Muscle layer of colon (tissue), 2 donors: Measurements from ENCODE around the gene HIRIP3.

ENCODE experiments used
- H3K27ac ChIP-seq: one replicate; pipeline ENCODE4 v1.7.0; 2013; ENCODE audit warnings: low read depth, mild to moderate bottlenecking, low read length, moderate library complexity
- H3K27me3 ChIP-seq, 2 donors: one replicate each; pipeline ENCODE4 v1.7.0; 2013; ENCODE audit warnings: low read length in 2 of 2, mild to moderate bottlenecking in 2 of 2; ENCODE audit not compliant: insufficient read depth in 2 of 2, control insufficient read depth in 1 of 2
- H3K36me3 ChIP-seq: one replicate; pipeline ENCODE4 v1.7.0; 2013; ENCODE audit warnings: mild to moderate bottlenecking, low read length; ENCODE audit not compliant: insufficient read depth
- H3K4me1 ChIP-seq: one replicate; pipeline ENCODE4 v1.7.0; 2013; ENCODE audit warnings: mild to moderate bottlenecking, low read length; ENCODE audit not compliant: insufficient read depth
- H3K4me3 ChIP-seq, 2 donors: one replicate each; pipeline ENCODE4 v1.7.0; 2013; ENCODE audit warnings: low read length in 2 of 2, low read depth in 1 of 2, mild to moderate bottlenecking in 1 of 2, moderate library complexity in 1 of 2
- H3K9ac ChIP-seq: one replicate; pipeline ENCODE4 v1.7.0; 2013; ENCODE audit warnings: low read length
- H3K9me3 ChIP-seq: one replicate; pipeline ENCODE4 v1.7.0; 2013; ENCODE audit warnings: mild to moderate bottlenecking, low read length
- donor health status: abdominal sarcoma.
- donor health status: Adenocarcinoma of cecum.

Gene HIRIP3

DNA sequence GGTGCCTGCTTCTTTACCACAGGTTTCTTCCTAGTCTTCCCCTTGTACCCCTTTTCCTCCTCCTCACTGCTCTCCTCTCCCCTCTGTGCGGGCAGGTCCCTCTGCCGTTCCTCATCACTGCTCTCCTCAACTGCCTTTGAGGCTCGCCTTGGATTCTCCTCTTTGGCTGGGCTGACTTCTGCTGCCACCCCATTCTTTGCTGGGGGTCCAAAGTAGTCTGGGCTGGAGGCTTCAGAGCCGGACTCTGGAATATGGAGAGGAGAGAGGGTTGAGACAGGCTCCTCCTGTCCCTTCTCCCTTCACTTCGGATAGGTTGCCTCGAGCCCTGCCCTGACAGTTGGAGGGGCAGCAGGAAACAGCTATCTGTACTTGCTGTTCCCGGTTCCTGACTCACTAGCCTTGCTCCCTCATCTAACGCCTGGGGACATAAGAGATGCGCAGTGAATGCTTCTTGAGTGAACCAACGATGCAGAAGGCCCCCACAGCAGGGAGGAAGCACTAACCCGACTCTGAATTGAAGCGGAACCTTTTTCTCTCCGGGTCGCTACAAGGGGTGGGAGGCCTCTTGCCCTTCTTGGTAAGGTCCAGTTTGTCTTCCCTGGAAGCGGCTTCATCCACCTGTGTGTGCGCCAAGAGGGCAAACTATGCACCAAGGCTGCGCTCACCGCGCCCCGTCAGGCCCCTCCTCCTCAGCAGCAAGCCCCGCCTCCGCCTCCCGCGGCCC, 655 bp downstream of the HIRIP3 start:
- H3K36me3 ChIP-seq = peaks cover 33% of the 10 kb centered on the region
- no peaks in the 10 kb centered on the region for H3K9me3 ChIP-seq
- peak overlapping the region; percentile 94 to 97 for H3K4me3 ChIP-seq
- peak overlapping the region; percentile 94 for H3K27ac ChIP-seq
- peaks cover 19% of the 10 kb centered on the region for H3K4me1 ChIP-seq
- peak overlapping the region; percentile 86 for H3K9ac ChIP-seq
- H3K27me3 ChIP-seq = no peaks in the 10 kb centered on the region

DNA sequence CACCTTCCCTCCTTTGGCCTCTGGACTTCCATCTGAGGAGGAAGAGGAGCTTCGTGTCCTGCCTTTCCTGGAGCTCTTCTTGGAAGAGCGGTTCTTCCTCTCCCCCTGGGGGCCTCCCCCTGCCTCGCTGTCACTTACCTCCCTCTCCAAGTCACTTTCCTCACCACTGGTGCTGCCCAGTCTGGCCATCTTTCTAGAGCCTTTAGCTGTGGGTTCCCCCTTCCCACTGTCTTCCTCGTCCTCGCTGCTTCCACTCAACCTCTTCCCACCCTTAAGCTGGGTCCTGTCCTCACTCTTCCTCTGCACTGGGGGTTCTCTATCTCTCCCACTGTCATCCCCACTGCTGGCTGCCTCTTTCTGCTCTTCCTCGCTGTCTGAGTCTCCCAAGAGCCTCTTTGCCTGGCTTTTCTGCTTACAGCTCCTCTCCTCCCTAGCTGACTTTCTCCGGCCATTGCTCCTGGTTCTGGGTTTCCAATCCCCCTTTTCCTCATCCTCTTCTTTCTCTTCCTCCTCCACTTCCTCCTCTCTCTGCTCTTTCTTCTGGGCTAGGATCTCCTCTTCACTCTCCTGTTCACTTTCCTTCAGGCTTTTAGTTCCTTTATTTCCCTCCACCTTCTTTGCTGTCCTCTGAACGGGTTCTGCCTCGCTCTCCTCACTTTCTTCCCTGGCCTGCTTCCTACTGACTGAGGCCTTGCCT, 1.4 kb downstream of the HIRIP3 start:
- no peaks in the 10 kb centered on the region for H3K9me3 ChIP-seq
- no peak overlapping the region for H3K9ac ChIP-seq
- peaks cover 35% of the 10 kb centered on the region for H3K36me3 ChIP-seq
- peak overlapping the region; percentile 21 for H3K27ac ChIP-seq
- peaks cover 19% of the 10 kb centered on the region for H3K4me1 ChIP-seq
- H3K4me3 ChIP-seq = peak overlapping the region in 1 of 2 donors; percentile 94
- H3K27me3 ChIP-seq = no peaks in the 10 kb centered on the region

- Histone ChIP-seq H3K36me3 (peaks cover 40% of the 10 kb centered on the region), H3K9me3 (no peaks in the 10 kb centered on the region), H3K9ac (no peak overlapping the region), H3K27ac (no peak overlapping the region), H3K4me1 (peaks cover 19% of the 10 kb centered on the region), H3K27me3 (no peaks in the 10 kb centered on the region), H3K4me3 (no peak overlapping the region)
Observed at GRCh38 chr16:29993191-29993902, 2.1 kb downstream of the HIRIP3 start.

GRCh38 chr16:29992344-29992967, 3.0 kb downstream of the HIRIP3 start:
- H3K36me3 ChIP-seq = peaks cover 46% of the 10 kb centered on the region
- H3K27ac ChIP-seq = no peak overlapping the region

DNA sequence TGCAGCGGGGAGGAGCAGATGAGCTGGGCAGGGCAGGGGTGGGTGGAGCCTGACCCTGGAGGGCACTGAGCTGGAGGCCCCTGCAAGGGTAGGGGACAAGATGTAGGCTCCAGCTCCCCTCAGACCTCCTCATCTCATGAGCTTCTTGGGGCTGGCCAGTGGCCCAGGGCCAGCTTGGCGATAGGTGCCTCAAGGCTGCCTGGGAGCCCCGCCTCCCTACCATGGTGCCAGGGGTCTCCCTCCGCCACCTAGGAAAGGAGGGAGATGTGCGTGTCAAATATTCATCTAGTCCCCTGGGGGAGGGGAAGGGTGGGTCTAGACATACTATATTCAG, 3.9 kb downstream of the HIRIP3 start:
- Histone ChIP-seq H3K27ac (no peak overlapping the region), H3K9ac (no peak overlapping the region), H3K27me3 (no peaks in the 10 kb centered on the region), H3K36me3 (peaks cover 50% of the 10 kb centered on the region), H3K4me3 (no peak overlapping the region), H3K9me3 (no peaks in the 10 kb centered on the region), H3K4me1 (peaks cover 12% of the 10 kb centered on the region)

More at GRCh38 chr16:29992344-29992967, 3.0 kb downstream of the HIRIP3 start:
- Histone ChIP-seq H3K4me1 (peaks cover 19% of the 10 kb centered on the region), H3K9me3 (no peaks in the 10 kb centered on the region), H3K27me3 (no peaks in the 10 kb centered on the region), H3K9ac (no peak overlapping the region), H3K4me3 (no peak overlapping the region)

DNA sequence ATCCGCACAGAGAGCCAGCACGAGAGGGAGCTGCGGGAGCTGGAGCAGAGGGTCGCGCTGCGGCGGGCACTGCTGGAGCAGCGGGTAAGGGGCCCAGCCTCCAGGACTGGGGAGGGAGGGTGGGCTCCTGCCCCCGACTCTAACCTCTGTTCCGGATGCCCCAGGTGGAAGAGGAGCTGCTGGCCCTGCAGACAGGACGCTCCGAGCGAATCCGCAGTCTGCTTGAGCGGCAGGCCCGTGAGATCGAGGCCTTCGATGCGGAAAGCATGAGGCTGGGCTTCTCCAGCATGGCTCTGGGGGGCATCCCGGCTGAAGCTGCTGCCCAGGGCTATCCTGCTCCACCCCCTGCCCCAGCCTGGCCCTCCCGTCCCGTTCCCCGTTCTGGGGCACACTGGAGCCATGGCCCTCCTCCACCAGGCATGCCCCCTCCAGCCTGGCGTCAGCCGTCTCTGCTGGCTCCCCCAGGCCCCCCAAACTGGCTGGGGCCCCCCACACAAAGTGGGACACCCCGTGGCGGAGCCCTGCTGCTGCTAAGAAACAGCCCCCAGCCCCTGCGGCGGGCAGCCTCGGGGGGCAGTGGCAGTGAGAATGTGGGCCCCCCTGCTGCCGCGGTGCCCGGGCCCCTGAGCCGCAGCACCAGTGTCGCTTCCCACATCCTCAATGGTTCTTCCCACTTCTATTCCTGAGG, 4.4 kb downstream of the HIRIP3 start:
- H3K27me3 ChIP-seq = no peaks in the 10 kb centered on the region
- H3K27ac ChIP-seq = no peak overlapping the region
- H3K4me3 ChIP-seq = no peak overlapping the region
- H3K9ac ChIP-seq = no peak overlapping the region
- no peaks in the 10 kb centered on the region for H3K9me3 ChIP-seq
- H3K36me3 ChIP-seq = peaks cover 55% of the 10 kb centered on the region
- peaks cover 11% of the 10 kb centered on the region for H3K4me1 ChIP-seq

- Histone ChIP-seq H3K9me3 (no peaks in the 10 kb centered on the region), H3K27me3 (no peaks in the 10 kb centered on the region), H3K4me3 (no peak overlapping the region), H3K27ac (no peak overlapping the region), H3K36me3 (peaks cover 65% of the 10 kb centered on the region), H3K9ac (no peak overlapping the region), H3K4me1 (peaks cover 11% of the 10 kb centered on the region)
Observed at GRCh38 chr16:29990034-29990433, 5.4 kb downstream of the HIRIP3 start.

DNA sequence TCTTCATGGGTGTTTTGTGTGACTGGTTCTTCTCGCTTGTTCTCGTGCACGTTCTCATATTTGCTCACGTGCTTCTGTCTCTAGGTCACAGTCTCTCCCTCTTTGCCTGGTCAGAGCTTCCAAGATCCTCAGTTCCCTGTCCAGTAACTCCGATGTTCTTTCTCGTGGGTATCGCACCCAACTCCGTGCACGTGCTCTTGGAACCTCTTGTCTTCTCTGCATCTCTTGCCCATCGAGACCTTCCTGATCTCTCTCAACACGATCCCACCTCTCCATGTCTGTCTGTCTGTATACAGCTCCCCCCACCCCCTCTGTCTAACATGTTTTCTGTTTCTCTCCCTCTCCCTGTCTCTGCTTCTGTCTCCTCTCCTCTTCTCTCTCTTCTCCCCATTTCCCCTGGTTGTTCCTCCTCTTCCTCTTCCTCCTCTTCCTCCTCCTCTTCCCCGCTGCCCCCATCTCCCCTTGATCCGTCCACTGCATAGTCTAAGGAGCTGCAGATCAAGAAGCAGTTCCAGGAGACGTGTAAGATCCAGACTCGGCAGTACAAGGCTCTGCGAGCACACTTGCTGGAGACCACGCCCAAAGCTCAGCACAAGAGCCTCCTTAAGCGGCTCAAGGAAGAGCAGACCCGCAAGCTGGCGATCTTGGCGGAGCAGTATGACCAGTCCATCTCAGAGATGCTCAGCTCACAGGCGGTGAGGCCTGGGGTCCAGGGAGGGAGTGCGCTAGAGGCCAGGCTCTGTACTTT, 6.1 kb downstream of the HIRIP3 start:
- no peaks in the 10 kb centered on the region for H3K9me3 ChIP-seq
- H3K4me3 ChIP-seq = no peak overlapping the region
- H3K36me3 ChIP-seq = peaks cover 72% of the 10 kb centered on the region
- no peak overlapping the region for H3K27ac ChIP-seq
- no peaks in the 10 kb centered on the region for H3K27me3 ChIP-seq
- H3K4me1 ChIP-seq = peaks cover 4% of the 10 kb centered on the region
- H3K9ac ChIP-seq = no peak overlapping the region

GRCh38 chr16:29988346-29989075, 6.9 kb downstream of the HIRIP3 start:
- Histone ChIP-seq H3K27me3 (no peaks in the 10 kb centered on the region), H3K4me3 (no peak overlapping the region), H3K36me3 (peaks cover 80% of the 10 kb centered on the region), H3K9me3 (no peaks in the 10 kb centered on the region), H3K27ac (no peak overlapping the region), H3K4me1 (no peaks in the 10 kb centered on the region), H3K9ac (no peak overlapping the region)

DNA sequence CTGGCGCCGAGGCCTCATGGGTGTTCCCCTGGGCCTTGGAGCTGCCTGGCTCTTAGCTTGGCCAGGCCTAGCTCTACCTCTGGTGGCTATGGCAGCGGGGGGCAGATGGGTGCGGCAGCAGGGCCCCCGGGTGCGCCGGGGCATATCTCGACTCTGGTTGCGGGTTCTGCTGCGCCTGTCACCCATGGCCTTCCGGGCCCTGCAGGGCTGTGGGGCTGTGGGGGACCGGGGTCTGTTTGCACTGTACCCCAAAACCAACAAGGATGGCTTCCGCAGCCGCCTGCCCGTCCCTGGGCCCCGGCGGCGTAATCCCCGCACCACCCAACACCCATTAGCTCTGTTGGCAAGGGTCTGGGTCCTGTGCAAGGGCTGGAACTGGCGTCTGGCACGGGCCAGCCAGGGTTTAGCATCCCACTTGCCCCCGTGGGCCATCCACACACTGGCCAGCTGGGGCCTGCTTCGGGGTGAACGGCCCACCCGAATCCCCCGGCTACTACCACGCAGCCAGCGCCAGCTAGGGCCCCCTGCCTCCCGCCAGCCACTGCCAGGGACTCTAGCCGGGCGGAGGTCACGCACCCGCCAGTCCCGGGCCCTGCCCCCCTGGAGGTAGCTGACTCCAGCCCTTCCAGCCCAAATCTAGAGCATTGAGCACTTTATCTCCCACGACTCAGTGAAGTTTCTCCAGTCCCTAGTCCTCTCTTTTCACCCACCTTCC, 7.9 kb downstream of the HIRIP3 start:
- no peak overlapping the region for H3K27ac ChIP-seq
- no peaks in the 10 kb centered on the region for H3K27me3 ChIP-seq
- H3K9ac ChIP-seq = no peak overlapping the region
- H3K4me1 ChIP-seq = no peaks in the 10 kb centered on the region
- peaks cover 80% of the 10 kb centered on the region for H3K36me3 ChIP-seq
- H3K9me3 ChIP-seq = no peaks in the 10 kb centered on the region
- no peak overlapping the region for H3K4me3 ChIP-seq
